HG02938 (cell line): ENCODE results near the gene AFF3.
"Not testable (repeated sequence)": the region's sequence is repeated elsewhere in the genome, so short reads cannot be mapped to it uniquely, and the experiment has no call there.

Experiments used
- ATAC-seq: cut with Tn5 transposase; IDR thresholded peaks from one replicate; pipeline ENCODE4 v1.9.1; 2021; ENCODE audit warnings: mild to moderate bottlenecking, moderate library complexity; ENCODE audit not compliant: unreplicated experiment

Gene AFF3

DNA sequence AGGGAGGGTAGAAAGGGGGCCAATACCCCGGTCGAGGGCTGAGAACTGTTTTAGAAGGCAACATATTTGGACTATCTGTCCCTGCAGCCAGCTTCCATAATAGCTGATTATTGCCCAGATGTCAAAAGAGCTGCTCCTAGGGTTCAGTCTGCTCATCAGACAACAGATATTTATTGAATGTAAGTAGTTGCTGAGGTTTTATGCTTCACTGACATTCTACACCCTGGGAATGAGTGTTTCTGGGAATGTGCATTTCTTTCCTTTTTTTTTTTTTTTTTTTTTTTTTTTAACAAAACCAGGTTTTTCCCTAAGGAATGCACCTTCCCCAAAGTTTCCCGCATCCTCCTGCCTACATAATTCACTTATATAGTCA, 33.8 kb downstream of the AFF3 start:
- ATAC-seq, result not testable (repeated sequence)

DNA sequence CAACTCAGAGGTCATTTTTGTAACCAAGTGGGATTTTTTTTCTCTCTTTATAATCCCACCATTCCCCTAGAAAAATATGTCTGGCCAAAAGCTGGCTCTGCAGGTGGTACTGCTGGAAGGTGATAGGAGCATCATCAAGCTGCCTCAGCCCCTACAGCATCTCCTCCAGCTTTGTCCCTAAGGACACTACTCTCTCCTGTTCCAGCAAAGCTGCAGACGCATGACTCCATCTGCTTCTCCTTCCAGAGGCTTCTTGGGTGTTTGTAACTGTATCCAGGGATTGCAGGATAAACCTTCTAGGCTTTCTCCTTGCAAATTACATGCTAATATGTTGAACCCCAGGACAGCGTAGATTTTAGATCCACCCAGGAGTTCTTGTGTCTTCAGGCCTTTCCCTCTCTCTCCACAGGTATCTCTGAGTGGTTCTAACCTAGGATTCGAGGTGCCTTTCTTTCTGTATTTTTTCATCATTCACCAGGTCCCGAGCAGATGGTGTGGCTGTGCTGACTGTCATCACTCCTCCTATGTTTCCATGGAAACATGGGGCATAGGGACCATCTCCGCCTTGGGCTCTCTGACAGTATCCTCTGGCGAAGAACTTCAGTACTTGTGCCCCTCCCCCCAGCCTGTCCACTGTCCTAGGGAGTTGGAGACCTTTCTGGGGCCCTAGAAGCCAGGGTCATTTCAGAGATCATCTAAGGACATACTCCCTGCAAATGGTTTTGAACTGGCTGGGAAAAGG, 34.3 kb downstream of the AFF3 start:
- ATAC-seq, result no peak

DNA sequence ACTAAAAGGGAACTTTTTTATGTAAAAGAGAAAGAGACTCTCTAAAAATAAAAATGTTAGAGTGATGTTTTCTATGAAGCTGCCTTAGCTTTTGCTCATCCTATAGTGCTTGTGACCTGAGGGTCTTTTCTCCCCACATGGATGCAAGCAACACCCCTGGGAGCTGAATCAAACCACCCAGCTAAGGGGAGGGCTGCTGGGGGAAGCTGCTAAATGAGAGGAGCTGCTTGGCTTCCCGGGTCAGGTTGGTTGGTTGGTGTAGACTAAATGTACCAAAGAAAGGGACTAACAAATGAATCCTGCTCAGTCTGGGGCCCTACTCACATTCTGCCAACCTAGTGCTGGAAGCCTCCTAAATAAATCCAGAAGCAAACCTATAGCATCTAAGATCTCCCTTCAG, 35.0 kb downstream of the AFF3 start:
- ATAC-seq, result no peak

DNA sequence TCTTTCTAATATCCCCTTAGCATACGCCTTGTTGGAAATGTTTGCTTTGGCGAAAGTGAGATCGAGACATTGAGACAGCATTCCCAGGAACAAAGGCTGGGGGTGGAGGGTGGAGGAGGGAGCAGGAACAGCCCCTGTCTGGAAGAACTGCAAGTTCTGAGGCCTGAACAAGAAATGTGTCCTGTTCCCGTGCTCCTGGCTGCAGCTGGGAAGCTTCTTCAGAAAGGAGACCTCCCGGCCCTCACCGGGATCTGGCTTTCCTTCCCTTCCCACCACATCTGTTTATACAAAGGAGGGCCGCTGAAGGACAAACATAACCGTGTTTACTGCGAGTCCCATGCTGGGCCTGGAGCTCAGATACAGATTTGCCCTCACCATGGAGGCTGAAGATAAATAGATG, 35.9 kb downstream of the AFF3 start:
- no peak for ATAC-seq

DNA sequence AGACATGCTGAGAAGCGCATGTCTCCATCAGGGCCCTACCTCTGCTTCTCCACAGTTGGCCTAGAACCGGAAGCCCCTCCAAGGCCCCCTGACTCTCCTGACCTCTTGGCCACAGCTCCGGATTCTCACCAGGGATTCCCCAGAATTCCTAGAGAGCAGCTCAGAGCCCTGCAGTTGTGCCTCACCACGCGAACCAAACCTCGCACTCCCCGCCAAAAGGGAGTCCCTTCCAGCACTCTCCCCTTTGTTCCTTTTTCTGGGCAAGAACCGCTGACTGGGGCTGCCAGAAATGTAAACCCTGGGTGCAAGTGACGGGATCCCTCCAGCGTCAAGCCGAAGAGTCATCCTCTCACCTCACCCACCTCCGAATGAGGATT, 36.7 kb downstream of the AFF3 start:
- ATAC-seq, result no peak

DNA sequence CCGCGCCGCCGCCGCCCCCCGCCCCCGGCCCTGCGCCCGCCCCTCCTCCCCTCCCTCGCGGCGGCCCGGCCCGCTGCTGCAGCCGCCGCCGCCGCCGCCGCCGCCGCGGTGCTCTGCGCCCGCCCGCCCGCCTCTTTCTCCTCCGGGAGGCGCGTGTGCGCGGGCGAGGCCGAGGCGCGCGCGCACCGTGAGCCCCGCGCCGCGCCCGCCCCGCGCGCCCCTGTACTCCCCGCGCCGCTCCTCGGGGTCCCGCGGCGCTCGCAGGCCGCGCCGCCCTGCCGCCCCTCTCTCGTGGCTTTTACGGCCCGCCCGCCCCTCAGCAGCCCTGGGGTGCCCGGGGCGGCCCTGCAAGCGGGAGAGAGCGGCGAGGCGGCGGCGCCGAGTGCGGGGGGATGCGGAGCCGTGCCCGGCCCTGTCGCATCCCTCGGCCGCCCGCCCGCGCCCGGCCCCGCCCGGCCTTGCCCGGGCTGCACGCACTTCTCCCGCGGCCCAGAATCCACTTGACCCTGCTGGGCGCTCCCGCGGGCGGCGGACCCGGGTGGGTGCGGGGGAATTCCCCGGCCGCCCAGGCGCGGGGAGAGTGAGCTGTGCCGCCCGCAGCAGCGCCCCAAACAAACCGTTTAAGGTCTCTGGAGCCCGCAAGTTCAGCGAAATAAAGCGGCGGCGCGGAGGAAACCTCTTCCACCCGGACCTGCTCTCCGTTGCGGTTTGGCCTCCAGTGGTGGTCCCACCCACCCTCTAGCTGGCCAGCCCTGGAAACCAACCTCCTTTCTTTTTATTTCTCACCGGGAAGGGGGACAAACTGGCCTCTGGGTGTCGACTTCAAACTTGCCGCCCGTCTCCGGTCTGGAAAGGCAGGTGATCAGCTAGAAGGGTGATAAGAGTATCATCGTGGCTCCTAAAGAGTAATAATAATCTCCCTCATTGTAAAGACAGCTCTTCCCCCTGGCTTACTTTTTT, 37.4 kb downstream of the AFF3 start:
- no peak for ATAC-seq

DNA sequence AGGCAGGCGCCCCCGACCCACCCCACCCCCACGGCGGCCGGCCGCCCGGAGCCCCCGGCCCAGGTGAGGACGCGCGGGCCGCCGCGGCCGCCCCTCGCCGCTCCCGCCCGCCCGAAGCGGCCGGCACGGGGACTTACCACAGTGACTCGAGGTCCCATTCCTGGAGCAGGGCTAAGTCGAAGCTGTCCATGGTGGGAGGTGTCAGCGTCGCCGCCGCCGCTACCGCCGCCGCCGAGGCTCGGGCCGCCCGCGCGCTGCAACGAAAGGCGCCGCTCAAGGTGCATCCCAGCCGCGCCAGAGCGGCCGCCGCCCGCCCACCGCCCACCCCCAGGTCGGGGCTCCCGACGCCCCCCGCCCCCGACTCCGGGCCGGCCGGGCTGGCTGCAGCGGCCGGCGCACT, 38.1 kb downstream of the AFF3 start:
- not testable (repeated sequence) for ATAC-seq

DNA sequence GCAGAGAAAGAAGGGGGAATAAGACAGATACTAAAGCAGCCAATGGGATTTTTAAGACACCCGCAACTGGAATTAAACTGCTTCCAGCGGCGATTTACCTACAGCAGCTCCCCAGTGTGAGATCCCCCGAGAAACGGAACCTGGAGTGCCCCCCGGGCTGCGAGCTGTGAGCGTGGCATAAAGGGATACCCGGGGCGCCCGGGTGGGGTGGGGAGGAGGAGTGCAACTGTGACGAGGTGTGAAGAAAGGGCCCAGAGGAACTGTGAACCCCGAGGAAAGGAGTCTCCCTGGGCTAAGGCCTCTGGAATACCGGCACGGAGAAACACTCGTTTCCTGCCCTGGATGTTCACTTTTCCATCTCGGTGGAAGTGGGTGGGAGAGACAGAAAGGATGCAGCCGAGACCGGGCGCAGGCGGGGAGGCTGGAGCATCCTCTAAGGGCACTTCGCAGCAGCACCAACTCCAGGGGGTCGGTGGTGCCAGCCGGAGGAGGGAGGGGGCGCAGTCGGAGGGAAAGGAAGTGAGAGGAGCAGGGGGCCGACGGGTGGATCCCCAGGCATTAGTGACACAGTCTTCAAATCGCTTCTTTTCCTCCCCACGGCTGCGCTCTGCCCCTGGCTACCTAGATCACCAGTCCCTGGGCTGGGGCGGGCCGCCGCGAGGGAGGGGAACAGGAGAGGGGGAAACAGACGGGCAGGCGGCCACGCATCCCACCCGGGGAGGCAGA, 38.7 kb downstream of the AFF3 start:
- ATAC-seq, result not testable (repeated sequence)

DNA sequence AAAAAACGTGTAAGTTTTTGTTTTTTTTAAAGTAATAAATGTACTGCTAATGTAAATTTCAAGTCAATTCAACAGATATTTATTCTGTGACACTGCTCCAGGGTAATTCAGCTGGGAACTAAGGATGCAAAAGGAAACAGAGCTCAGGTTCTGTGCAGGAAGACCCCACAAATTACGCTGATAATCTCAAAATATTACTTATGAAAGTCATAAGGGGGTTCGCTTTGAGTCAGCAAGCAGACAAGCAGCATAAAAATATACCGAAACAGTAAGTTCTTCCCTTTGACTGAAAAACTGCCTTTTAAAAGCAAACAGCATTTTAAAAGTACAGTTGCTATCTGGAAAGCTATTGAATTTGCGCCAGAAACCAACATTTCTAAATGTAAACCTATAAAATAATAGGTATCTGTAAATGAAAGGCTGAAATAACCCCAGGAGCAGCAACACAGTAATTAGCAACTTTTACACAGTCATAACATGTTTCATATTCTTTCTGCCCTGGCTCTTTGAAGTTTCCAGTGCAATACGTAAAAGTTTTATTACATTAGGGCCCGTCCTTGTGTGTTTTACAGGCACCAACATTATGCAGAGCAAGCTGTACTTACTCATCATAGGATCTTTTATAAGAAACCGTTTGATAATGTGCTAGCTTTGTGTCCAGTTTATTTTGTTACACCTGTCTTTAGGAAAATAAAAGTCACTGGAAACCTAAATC, 39.8 kb downstream of the AFF3 start:
- not testable (repeated sequence) for ATAC-seq

DNA sequence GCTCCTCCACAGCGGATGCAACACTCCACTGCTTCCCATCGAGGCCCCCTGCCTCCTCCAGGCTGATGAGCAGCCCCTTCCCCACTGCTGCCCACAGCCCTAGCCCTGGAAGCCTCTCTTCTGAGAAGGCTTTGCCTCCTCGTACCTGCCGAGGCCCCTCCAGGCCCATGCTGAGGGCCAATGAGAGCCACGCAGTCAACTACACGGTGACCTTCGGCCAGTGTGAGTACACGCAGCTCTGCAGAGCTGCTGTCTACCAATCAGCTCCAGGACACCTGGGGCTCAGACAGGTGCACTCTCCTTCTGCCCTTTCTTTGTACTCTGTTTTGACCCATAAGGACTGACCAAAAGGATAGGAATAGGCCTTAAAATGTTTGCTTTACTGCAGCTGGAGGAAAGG, 43.5 kb downstream of the AFF3 start:
- not testable (repeated sequence) for ATAC-seq

DNA sequence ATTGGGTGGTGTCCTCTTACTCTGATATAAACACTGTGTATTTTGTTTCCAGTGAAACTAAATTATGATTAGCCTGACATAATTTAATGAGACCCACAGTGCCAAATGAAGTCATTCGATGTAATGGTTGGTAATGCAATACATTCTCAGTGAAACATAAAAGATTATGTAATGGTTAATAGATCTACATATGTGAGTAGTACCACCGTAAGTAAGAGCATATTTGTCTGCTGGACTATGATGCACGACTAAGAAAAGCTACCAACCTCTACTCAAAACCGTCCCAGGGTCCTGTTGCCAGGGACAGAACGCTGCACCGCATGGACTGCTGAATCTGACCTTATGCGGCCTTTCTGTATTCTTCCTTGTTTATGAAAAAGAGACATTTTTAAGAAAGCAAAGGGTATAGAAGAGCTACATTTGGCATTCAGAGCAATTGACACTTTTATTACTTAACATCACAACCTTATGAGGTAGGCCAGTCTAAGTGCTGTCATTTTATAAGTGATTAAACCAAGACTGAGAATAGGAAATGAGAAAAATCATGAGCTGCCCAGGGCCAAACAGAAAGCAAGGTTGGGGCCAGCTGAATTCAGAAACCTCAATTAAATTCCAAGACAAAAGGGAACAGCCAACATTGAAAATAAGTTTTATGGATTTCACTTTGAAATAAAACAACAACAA, 44.6 kb downstream of the AFF3 start:
- ATAC-seq, result not testable (repeated sequence)

DNA sequence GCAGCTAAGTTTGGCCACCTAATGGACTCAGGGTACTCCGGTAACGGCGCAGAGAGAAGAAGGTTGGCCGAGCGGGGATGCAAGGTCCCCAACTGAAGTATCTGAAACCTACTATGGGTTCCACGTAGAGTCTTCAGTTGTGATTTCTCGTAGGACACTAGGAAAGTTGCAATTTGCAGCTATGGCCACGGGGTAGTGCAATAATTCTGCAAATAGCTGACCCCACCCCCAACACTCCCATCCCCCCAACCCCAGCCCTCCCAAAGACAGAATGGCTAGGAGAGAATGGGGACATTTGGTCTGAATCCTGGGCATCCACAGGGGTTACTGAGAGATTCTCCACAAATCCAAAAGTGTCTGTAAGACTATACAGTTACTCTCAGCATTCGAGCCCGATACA, 46.5 kb downstream of the AFF3 start:
- ATAC-seq, result not testable (repeated sequence)

DNA sequence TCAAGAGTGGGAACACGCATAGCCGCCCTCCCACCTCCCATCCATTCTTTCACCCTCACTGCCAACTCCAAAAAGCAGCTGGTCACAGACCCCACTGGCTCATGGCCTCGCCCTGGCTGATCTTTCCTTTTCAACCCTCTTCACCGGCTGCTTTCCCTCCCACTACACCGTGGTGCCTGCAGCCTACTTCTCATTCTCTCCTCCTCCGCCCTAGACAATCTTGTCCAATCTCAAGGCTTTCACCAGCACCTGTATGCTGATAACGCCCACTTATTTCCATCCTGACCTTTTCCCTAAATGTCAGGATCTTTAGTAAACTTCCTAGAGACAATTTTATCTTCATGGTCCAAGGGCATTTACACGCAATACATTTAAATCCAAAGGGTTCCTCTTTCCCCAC, 50.6 kb downstream of the AFF3 start:
- not testable (repeated sequence) for ATAC-seq

DNA sequence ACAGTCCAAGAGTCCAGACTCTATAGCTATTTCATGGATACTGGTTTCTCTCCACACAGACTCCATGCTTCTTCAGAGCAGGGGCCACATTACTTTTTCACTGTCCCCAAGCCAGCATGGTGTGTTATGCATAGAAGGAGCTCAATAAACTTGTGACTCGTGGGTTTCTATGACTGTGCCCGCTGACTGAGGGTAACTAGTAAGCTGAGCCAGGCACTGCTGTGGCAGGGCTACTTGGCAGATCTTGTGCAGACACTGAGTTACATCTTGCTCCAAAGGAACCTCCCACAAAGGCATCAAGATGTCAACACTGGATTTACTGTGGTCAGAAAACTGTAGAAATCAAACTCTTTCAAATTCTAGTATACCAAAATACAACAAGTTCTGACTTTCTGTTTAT, 56.6 kb downstream of the AFF3 start:
- ATAC-seq, result not testable (repeated sequence)

DNA sequence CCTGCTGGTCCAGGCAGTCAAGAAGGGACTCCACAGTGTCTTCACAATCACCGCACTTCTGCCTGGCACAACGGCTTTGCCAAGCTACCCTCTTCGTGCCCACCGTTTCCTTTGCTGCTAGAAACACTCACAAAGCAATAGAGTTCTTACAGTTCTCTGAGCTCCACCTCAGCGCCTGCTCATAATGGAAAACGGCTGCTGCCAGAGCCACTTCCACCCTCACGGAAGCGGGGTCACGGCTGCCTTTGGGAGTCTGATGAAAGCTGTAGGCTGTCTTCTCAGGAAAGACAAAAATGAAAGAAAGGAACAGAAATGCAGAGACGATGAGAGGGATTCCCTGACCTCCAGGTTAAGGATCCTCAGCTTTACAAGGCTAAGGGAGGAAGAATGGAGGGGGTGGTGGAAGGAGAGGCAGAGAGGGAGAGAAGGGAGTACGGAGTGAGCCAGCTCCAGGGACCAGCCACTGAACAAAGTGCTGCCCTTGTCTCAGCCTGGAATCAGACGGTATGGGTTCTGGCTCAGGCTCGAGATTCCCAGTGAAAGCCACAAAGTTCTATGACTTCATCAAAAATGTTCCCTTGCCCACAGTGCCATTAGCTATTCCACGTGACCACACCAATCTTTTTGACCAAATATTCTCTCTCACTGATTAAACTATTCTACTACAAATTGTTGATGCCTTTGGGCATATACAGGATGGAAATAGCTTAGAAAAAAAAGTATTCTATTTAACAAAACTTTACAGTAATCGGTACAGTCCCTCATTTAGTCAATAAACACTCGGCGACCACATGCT, 58.8 kb downstream of the AFF3 start:
- not testable (repeated sequence) for ATAC-seq

DNA sequence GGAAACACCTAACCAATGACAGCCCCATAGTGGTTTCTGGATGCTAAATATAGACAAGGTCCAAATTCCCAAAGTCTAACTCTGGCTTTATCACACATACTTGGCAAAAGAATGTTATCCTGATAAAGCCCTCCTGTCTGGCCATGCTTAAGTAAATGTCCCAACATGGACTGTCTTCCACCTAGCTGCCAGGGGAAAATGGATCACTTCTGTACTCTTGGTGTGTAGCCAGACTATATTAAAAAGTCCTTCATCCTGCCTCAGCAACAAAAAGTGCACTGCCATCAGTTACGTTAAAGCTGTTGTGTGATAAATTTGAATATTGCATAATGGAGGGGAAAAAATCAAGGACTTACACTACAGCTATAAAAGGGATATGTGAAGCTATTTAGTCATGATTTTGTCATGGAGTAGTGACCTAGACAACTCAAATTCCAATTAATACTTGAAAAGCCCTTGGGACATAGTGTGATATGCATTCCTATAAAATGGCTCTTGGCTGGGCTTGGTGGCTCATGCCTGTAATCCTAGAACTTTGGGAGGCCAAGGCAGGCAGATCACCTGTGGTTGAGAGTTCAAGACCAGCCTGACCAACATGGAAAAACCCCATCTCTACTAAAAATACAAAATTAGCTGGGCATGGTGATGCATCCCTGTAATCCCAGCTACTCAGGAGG, 60.0 kb downstream of the AFF3 start:
- ATAC-seq, result not testable (repeated sequence)

DNA sequence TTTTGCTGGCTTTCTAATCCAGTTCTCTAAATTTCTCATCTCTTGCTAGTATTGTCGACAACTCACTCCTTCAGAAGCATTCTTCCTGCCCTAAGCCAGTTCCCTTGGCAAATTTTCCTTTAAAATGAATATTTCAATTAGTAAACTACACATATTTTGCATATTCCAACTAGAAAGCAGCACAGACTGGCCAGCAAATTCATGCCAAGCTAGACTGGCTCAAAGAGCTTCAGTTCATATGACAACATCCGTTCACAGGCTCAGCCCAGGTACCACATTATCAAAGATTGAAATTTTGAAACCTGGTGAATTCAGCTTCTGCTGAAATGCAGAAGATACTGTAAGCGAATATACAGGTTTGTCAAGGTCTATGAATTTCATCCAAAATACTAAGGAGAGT, 64.5 kb downstream of the AFF3 start:
- ATAC-seq, result no peak

DNA sequence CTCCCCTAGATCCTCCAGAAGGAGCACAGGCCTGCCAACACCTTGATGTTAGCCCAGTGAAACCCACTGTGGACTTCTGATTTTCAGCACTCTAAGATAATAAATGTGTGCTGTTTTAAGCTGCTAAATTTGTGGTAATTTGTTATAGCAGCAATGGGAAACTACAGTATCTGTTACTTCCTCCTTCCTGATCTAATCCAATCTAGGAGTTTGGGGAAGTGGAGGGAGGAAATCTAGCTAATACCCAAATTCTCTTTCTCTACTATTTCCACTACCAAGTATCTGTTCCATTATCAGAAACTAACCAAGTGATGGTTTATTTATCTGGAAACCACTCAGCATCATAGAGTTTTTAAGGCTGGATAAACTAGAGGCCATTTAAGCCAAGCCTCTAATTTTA, 64.9 kb downstream of the AFF3 start:
- ATAC-seq, result no peak

DNA sequence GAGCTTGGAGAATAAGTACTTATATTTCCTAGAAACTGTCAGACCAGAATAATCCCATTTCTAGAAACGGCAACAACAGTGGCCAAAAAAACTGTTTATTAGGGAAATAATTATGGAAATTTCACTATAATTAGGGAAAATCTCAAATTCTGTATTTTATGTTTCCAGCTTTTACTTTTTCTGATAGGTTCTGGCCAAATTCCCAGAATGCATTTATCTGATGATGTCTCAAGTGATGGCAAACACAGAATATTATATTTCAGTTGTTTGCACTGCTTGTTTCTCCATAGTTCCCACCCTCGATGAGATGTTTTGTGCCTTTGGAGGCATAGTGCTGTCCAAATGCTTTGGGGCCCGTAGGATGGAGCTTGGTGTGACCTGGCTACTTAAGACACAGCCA, 66.9 kb downstream of the AFF3 start:
- ATAC-seq, result no peak
